DND-41 (cell line): ENCODE data around the gene CFAP298.
A peak's percentile ranks its signal among the peaks of the same experiment; 100 is the strongest.

Experiments
- ATAC-seq: fragments of 200-7000 bp; cut with Tn5 transposase; 3 replicates; pipeline ENCODE4 v1.9.1; 2021; ENCODE audit warnings: low read depth; ENCODE audit not compliant: insufficient read depth
- DNase-seq: peaks from one replicate; pipeline ENCODE4 v3.0.0-alpha.2; 2020
- H2AFZ ChIP-seq: 2 replicates; pipeline ENCODE4 v1.6.0; 2012; ENCODE audit warnings: low read depth, low read length
- H3K27ac ChIP-seq: 2 replicates; pipeline ENCODE4 v1.5.1; 2012; ENCODE audit warnings: low read length, inconsistent platforms
- H3K27me3 ChIP-seq: fragments of 200-600 bp; sonication (generic); 2 replicates; pipeline ENCODE4 v1.6.0; 2012; ENCODE audit warnings: low read length, mild to moderate bottlenecking, inconsistent platforms; ENCODE audit not compliant: insufficient read depth, poor library complexity
- H3K36me3 ChIP-seq: 2 replicates; pipeline ENCODE4 v1.5.1; 2012; ENCODE audit warnings: low read length, inconsistent platforms; ENCODE audit not compliant: insufficient read depth
- H3K4me1 ChIP-seq: 2 replicates; pipeline ENCODE4 v1.5.1; 2012; ENCODE audit warnings: mild to moderate bottlenecking, low read length; ENCODE audit not compliant: insufficient read depth
- H3K4me2 ChIP-seq: 2 replicates; pipeline ENCODE4 v1.6.0; 2012; ENCODE audit warnings: mild to moderate bottlenecking, moderate library complexity, low read length, inconsistent platforms; ENCODE audit not compliant: insufficient read depth
- H3K4me3 ChIP-seq, 2 experiments: fragments of 200-600 bp in 1 of 2; shearing (Covaris generic) in 1 of 2; 2 replicates each; pipeline ENCODE4 v1.5.1; 2012 to 2016; ENCODE audit warnings: inconsistent platforms in 2 of 2, low read length in 2 of 2, mild to moderate bottlenecking in 2 of 2, low read depth in 1 of 2, moderate library complexity in 1 of 2
- H3K79me2 ChIP-seq: 2 replicates; pipeline ENCODE4 v1.6.0; 2012; ENCODE audit warnings: low read length, inconsistent platforms; ENCODE audit not compliant: insufficient read depth
- H3K9ac ChIP-seq: 2 replicates; pipeline ENCODE4 v1.6.0; 2012; ENCODE audit warnings: low read depth, mild to moderate bottlenecking, inconsistent platforms, low read length, moderate library complexity
- H3K9me3 ChIP-seq: 2 replicates; pipeline ENCODE4 v1.5.1; 2012; ENCODE audit warnings: low read length, moderate library complexity, mild to moderate bottlenecking, inconsistent platforms; ENCODE audit not compliant: insufficient read depth, severe bottlenecking
- H4K20me1 ChIP-seq: 2 replicates; pipeline ENCODE4 v1.6.0; 2012; ENCODE audit warnings: low read length; ENCODE audit not compliant: insufficient read depth
- CTCF ChIP-seq: IDR thresholded peaks from 2 replicates; pipeline ENCODE4 v1.5.1; 2012; ENCODE audit warnings: borderline replicate concordance, low read length, moderate library complexity, mild to moderate bottlenecking; ENCODE audit not compliant: poor library complexity, severe bottlenecking; ENCODE audit errors: extremely low read depth
- EZH2 ChIP-seq: IDR thresholded peaks from 3 replicates; pipeline ENCODE4 v1.6.1; 2012; ENCODE audit warnings: borderline replicate concordance, low read depth, mild to moderate bottlenecking, moderate library complexity, low read length, inconsistent platforms; ENCODE audit not compliant: severe bottlenecking

The CFAP298 gene

GRCh38 chr21:32572574-32573420 lies 39.4 kb downstream of the CFAP298 start:
- H3K4me1 ChIP-seq: peaks cover 25% of the 10 kb centered on the region
- no peak overlapping the region for H3K4me2 ChIP-seq
- TF ChIP-seq CTCF (no peak), EZH2 (no peak)
- ATAC-seq (no peak), DNase-seq (no peak)
- no peak overlapping the region for H2AFZ ChIP-seq
- H3K4me3 ChIP-seq: no peak overlapping the region
- no peaks in the 10 kb centered on the region for H3K79me2 ChIP-seq
- no peaks in the 10 kb centered on the region for H4K20me1 ChIP-seq
- no peak overlapping the region for H3K9ac ChIP-seq
- H3K27me3 ChIP-seq: no peaks in the 10 kb centered on the region
- no peak overlapping the region for H3K27ac ChIP-seq
- H3K36me3 ChIP-seq: no peaks in the 10 kb centered on the region
- H3K9me3 ChIP-seq: no peaks in the 10 kb centered on the region

DNA sequence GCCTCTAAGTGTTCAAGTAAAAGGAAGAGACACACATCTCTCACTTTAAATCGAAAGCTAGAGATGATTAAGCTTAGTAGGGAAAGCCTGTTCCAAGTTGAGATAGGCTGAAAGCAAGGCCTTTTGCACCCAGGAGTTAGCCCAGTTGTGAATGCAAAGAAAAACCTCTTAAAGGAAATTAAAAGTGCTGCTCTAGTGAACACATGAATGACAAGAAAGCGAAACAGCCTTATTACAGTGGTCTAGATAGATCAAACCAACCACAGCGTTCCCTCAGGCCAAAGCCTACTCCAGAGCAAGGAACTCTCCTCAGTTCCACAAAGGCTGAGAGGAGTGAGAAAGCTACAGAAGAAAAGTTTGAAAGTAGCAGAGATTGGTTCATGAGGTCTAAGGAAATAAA lies 41.7 kb downstream of the CFAP298 start:
- Histone ChIP-seq H3K36me3 (no peaks in the 10 kb centered on the region), H4K20me1 (no peaks in the 10 kb centered on the region), H3K4me3 (no peak overlapping the region), H3K9me3 (no peaks in the 10 kb centered on the region), H3K79me2 (no peaks in the 10 kb centered on the region), H3K27ac (no peak overlapping the region), H3K27me3 (no peaks in the 10 kb centered on the region), H3K4me1 (peaks cover 25% of the 10 kb centered on the region), H3K4me2 (peak overlapping the region; percentile 96; the same call in 1 of the 2 replicates), H2AFZ (peak overlapping the region; percentile 75), H3K9ac (no peak overlapping the region)
- no peak for ATAC-seq
- TF ChIP-seq EZH2 (no peak), CTCF (no peak)
- DNase-seq: no peak

DNA sequence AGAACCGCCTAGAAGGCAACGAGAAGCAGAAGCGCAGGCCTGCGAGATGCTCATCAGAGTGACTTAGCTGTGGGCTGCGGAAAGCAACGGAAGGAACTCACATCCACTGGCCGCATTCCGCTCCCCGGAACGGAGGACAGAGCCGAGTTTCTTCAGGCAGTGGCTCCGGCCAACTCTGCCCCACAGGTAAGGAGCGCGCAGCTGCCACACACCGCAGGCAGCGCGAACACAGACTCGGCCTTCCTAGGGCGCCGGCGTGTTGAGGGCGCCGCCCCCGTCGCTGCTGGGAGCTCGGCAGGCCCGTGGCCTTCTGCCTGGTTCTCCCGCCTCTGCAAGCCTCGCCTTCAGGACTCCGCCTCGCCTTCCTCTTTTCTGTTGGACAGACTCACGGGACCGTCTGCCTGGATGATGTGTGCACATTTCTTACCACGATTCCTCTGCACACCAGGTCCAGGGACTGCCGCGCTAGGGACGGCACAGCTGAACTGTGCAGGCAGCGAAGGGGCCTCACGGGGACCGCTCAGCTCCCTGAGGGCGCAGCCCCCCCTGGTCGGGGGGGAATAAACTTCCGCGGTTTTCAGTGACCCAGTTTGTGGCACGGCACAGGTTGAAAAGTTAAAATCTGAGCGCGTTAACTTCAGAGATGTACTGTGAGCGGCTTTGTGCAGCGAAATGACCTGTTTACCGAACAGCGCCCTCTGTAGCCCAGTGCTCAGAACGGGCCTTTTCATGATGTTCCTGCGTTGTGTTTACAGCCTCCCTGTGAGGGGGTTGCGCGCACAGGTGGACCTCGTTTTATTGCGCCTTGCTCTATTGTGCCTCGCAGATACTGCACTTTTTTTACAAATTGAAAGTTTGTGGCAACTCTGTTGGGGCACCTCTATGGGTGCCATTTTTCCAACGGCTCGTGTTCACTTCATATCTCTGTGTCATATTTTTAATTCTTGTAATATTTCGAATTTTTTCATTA lies 42.6 kb downstream of the CFAP298 start:
- ATAC-seq (peak; percentile 89), DNase-seq (peak; percentile 88)
- no peak for TF ChIP-seq EZH2
- TF ChIP-seq CTCF: peak; percentile 95
- Histone ChIP-seq H4K20me1 (no peaks in the 10 kb centered on the region), H3K9me3 (no peaks in the 10 kb centered on the region), H3K4me3 (peak overlapping the region; percentile 17 to 59; a peak in 3 of 4 replicates), H3K9ac (peak overlapping the region; percentile 54), H3K4me2 (peak overlapping the region; percentile 96), H3K79me2 (no peaks in the 10 kb centered on the region), H2AFZ (peak overlapping the region; percentile 75), H3K4me1 (peaks cover 25% of the 10 kb centered on the region), H3K36me3 (no peaks in the 10 kb centered on the region), H3K27me3 (no peaks in the 10 kb centered on the region), H3K27ac (peak overlapping the region; percentile 65)
